Osteocyte (in vitro differentiated cells): ENCODE measurements around the gene KIF18B. TPM values are rescaled to one million over a fixed set of nuclear protein-coding genes. Genes with fewer than 3 reads are reported as not detected.
A peak's percentile ranks its signal among the peaks of the same experiment; 100 is the strongest.

Experiments used
- DNase-seq: peaks from one replicate; pipeline ENCODE4 v3.0.0; 2021; ENCODE audit warnings: mixed read lengths; ENCODE audit not compliant: unreplicated experiment; ENCODE audit errors: extremely low spot score
- H3K27ac Mint-ChIP-seq: one replicate; pipeline ENCODE4 v1.8.0; 2021; ENCODE audit warnings: mild to moderate bottlenecking, mixed read lengths; ENCODE audit not compliant: unreplicated experiment
- H3K27me3 Mint-ChIP-seq: one replicate; pipeline ENCODE4 v1.8.0; 2021; ENCODE audit warnings: mixed read lengths; ENCODE audit not compliant: unreplicated experiment
- H3K36me3 Mint-ChIP-seq: one replicate; pipeline ENCODE4 v1.8.0; 2021; ENCODE audit warnings: mixed read lengths; ENCODE audit not compliant: unreplicated experiment
- H3K4me1 Mint-ChIP-seq: one replicate; pipeline ENCODE4 v1.8.0; 2021; ENCODE audit warnings: mixed read lengths; ENCODE audit not compliant: unreplicated experiment
- H3K4me3 Mint-ChIP-seq: one replicate; pipeline ENCODE4 v1.8.0; 2021; ENCODE audit warnings: mild to moderate bottlenecking, moderate library complexity, mixed read lengths; ENCODE audit not compliant: unreplicated experiment
- H3K9me3 Mint-ChIP-seq: one replicate; pipeline ENCODE4 v1.8.0; 2021; ENCODE audit warnings: mixed read lengths; ENCODE audit not compliant: unreplicated experiment
- CTCF ChIP-seq: fragments of 200-600 bp; sonication (generic); IDR thresholded peaks from 2 replicates; pipeline ENCODE4 v1.5.0; 2021; ENCODE audit warnings: antibody characterized with exemption, mild to moderate bottlenecking, moderate library complexity
- total RNA-seq: library from RNA; stranded (reverse); gene quantifications from 2 replicates; pipeline ENCODE4 v1.2.1, GENCODE V29; 2021

KIF18B gene
- total RNA-seq, 1 donor from 2014 or later, result 6.9 TPM

- Mint-ChIP-seq H3K4me3 (no peak overlapping the region), H3K4me1 (peaks cover 39% of the 10 kb centered on the region), H3K27ac (no peak overlapping the region), H3K27me3 (no peaks in the 10 kb centered on the region), H3K9me3 (no peaks in the 10 kb centered on the region), H3K36me3 (no peaks in the 10 kb centered on the region)
- TF ChIP-seq CTCF, result no peak
- no peak for DNase-seq
Observed at GRCh38 chr17:44914148-44914547, 33.4 kb downstream of the KIF18B start.

- Mint-ChIP-seq H3K27me3 (no peaks in the 10 kb centered on the region), H3K4me3 (no peak overlapping the region), H3K36me3 (no peaks in the 10 kb centered on the region), H3K9me3 (no peaks in the 10 kb centered on the region), H3K27ac (no peak overlapping the region), H3K4me1 (peaks cover 42% of the 10 kb centered on the region)
- DNase-seq, result no peak
- TF ChIP-seq CTCF, result no peak
Observed at GRCh38 chr17:44913676-44914075, 33.9 kb downstream of the KIF18B start.

GRCh38 chr17:44912763-44913544 is 34.6 kb downstream of the KIF18B start:
- TF ChIP-seq CTCF, result no peak
- Mint-ChIP-seq H3K4me3 (no peak overlapping the region), H3K9me3 (no peaks in the 10 kb centered on the region), H3K27me3 (no peaks in the 10 kb centered on the region), H3K27ac (no peak overlapping the region), H3K36me3 (no peaks in the 10 kb centered on the region), H3K4me1 (peaks cover 42% of the 10 kb centered on the region)
- no peak for DNase-seq

GRCh38 chr17:44911133-44912001 is 36.2 kb downstream of the KIF18B start:
- Mint-ChIP-seq H3K4me1 (peaks cover 34% of the 10 kb centered on the region), H3K4me3 (no peak overlapping the region), H3K9me3 (no peaks in the 10 kb centered on the region), H3K27me3 (no peaks in the 10 kb centered on the region), H3K27ac (no peak overlapping the region), H3K36me3 (no peaks in the 10 kb centered on the region)
- TF ChIP-seq CTCF, result peak; percentile 48
- DNase-seq, result no peak
